ENCODE results near the gene IGSF22. TPM values are rescaled to one million over a fixed set of nuclear protein-coding genes. Genes with fewer than 3 reads are reported as not detected.

The IGSF22 gene
- total and polyA plus RNA-seq, 8 donors, result 0.16 to 1.2 (median 0.69) TPM

- Histone ChIP-seq H3K9me3 (no peaks in the 10 kb centered on the region), H3K4me3 (no peak overlapping the region), H3K27me3 (no peaks in the 10 kb centered on the region), H3K27ac (no peak overlapping the region), H3K36me3 (no peaks in the 10 kb centered on the region), H3K4me1 (no peaks in the 10 kb centered on the region)
- 61 to 69% methylated on average over 12 of the region's 12 CpGs for WGBS, 2 donors
- no peak for FAIRE-seq
- intact Hi-C loops (cut with DNase I), result no loop called here
- ATAC-seq, result peak in 1 of 4 donors; percentile 56
- no peak for DNase-seq
- no peak for TF ChIP-seq CTCF (IDR thresholded peaks at IDR 0.05)
Measured at GRCh38 chr11:18749681-18750319, 23.8 kb upstream of the IGSF22 start.

- H3K36me3 ChIP-seq, result no peaks in the 10 kb centered on the region
- H3K4me3 ChIP-seq, result no peak overlapping the region
- no peaks in the 10 kb centered on the region for H3K4me1 ChIP-seq
- FAIRE-seq, result no peak
- no peaks in the 10 kb centered on the region for H3K27me3 ChIP-seq
- TF ChIP-seq CTCF (IDR thresholded peaks at IDR 0.05), result no peak
- DNase-seq, result no peak
- intact Hi-C loops (cut with DNase I), result no loop called here
- no peak overlapping the region for H3K27ac ChIP-seq
- WGBS, 2 donors, result 75 to 77% methylated on average over 13 of the region's 13 CpGs
- ATAC-seq, result no peak
- no peaks in the 10 kb centered on the region for H3K9me3 ChIP-seq
Measured at GRCh38 chr11:18748766-18749365, 22.9 kb upstream of the IGSF22 start.

- H3K27ac ChIP-seq, result no peak overlapping the region
- H3K36me3 ChIP-seq, result no peaks in the 10 kb centered on the region
- FAIRE-seq (no peak), DNase-seq (no peak), ATAC-seq (no peak)
- no peak overlapping the region for H3K4me3 ChIP-seq
- H3K27me3 ChIP-seq, result no peaks in the 10 kb centered on the region
- intact Hi-C loops (cut with DNase I), result no loop called here
- H3K9me3 ChIP-seq, result no peaks in the 10 kb centered on the region
- WGBS, 2 donors, result 67 to 70% methylated on average over 6 of the region's 6 CpGs
- TF ChIP-seq CTCF (IDR thresholded peaks at IDR 0.05), result no peak
- H3K4me1 ChIP-seq, result no peaks in the 10 kb centered on the region
Measured at GRCh38 chr11:18745251-18745650, 19.3 kb upstream of the IGSF22 start.

GRCh38 chr11:18743900-18744514 is 18.0 kb upstream of the IGSF22 start:
- WGBS, 2 donors, result 74 to 76% methylated on average over 15 of the region's 15 CpGs
- Histone ChIP-seq H3K4me1 (no peaks in the 10 kb centered on the region), H3K4me3 (no peak overlapping the region), H3K36me3 (no peaks in the 10 kb centered on the region), H3K27ac (no peak overlapping the region), H3K9me3 (no peaks in the 10 kb centered on the region), H3K27me3 (no peaks in the 10 kb centered on the region)
- FAIRE-seq (no peak), ATAC-seq (no peak), DNase-seq (no peak)
- intact Hi-C loops (cut with DNase I), result no loop called here
- no peak for TF ChIP-seq CTCF (IDR thresholded peaks at IDR 0.05)

- Histone ChIP-seq H3K4me1 (no peaks in the 10 kb centered on the region), H3K9me3 (no peaks in the 10 kb centered on the region), H3K27me3 (no peaks in the 10 kb centered on the region), H3K27ac (no peak overlapping the region), H3K4me3 (no peak overlapping the region), H3K36me3 (no peaks in the 10 kb centered on the region)
- WGBS, 2 donors, result 82% methylated on average over 10 of the region's 10 CpGs
- FAIRE-seq (no peak), ATAC-seq (no peak), DNase-seq (no peak)
- no peak for TF ChIP-seq CTCF (IDR thresholded peaks at IDR 0.05)
- intact Hi-C loops (cut with DNase I), result no loop called here
Measured at GRCh38 chr11:18743365-18743764, 17.4 kb upstream of the IGSF22 start.
